K562 (cell line): ENCODE results near the gene RNU6-1. TPM values are rescaled to one million over a fixed set of nuclear protein-coding genes. Genes with fewer than 3 reads are reported as not detected.

Experiments used
- DPF2 ChIP-seq: fragments of 450-650 bp; IDR thresholded peaks from 2 replicates; pipeline ENCODE4 v1.6.1; 2016
- FOXK2 ChIP-seq, 2 experiments: fragments of 450-650 bp; IDR thresholded peaks in 1 of 2; conservative IDR thresholded peaks in 1 of 2; 2 replicates each; pipeline ENCODE4 v1.6.1; 2016; ENCODE audit warnings: low read depth in 2 of 2, mild to moderate bottlenecking in 1 of 2
- GABPA ChIP-seq: fragments of 200-800 bp; sonication (Bioruptor generic); conservative IDR thresholded peaks from 2 replicates; pipeline ENCODE4 v1.6.1; 2016; ENCODE audit warnings: low read depth, missing genetic modification characterization, missing compliant biosample characterization
- GABPB2 ChIP-seq: fragments of 250-450 bp; sonication (Bioruptor Pico); conservative IDR thresholded peaks from 2 replicates; pipeline ENCODE4 v1.5.1; 2021; ENCODE audit warnings: mild to moderate bottlenecking
- JUNB ChIP-seq: fragments of 450-650 bp; formaldehyde crosslinking; conservative IDR thresholded peaks from 2 replicates; pipeline ENCODE4 v1.4.0; 2020; ENCODE audit warnings: mild to moderate bottlenecking
- KDM1A ChIP-seq, 2 experiments: fragments of 450-650 bp; IDR thresholded peaks; 2 replicates each; pipeline ENCODE4 v1.6.1; 2016; ENCODE audit warnings: mild to moderate bottlenecking in 2 of 2
- PBX2 ChIP-seq, 2 experiments: IDR thresholded peaks in 1 of 2; conservative IDR thresholded peaks in 1 of 2; 2 replicates each; pipeline ENCODE4 v1.6.1; 2016; ENCODE audit warnings: low read depth in 2 of 2, mild to moderate bottlenecking in 1 of 2, missing compliant biosample characterization in 1 of 2, missing genetic modification characterization in 1 of 2, moderate library complexity in 1 of 2
- TARDBP ChIP-seq: fragments of 450-650 bp; IDR thresholded peaks from 2 replicates; pipeline ENCODE4 v1.6.1; 2016
- ZNF232 ChIP-seq: sonication (generic); formaldehyde crosslinking; IDR thresholded peaks from 2 replicates; pipeline ENCODE4 v1.8.0; 2022; ENCODE audit warnings: mild to moderate bottlenecking, missing genetic modification reagents
- ZNF384 ChIP-seq: IDR thresholded peaks from 2 replicates; pipeline ENCODE4 v1.6.1; 2012; ENCODE audit warnings: low read depth, low read length, improper control_type of control experiment
- ZNF766 ChIP-seq: fragments of 200-800 bp; sonication (Bioruptor generic); conservative IDR thresholded peaks from 2 replicates; pipeline ENCODE4 v1.6.1; 2016; ENCODE audit warnings: missing genetic modification characterization, missing compliant biosample characterization
- polyA plus RNA-seq, 8 experiments: library from polyadenylated mRNA; depleted of rRNA in 4 of 8; stranded (reverse) in 5 of 8; unstranded in 3 of 8; fragments of >200 nt; fragmentation: Nextera tagmentation in 2 of 8; fragmentation: Illumina TruSeq in 1 of 8; extraction: Ambion mirVana in 2 of 8; extraction: Trizol in 1 of 8; gene quantifications; 2 replicates each; pipeline versions ENCODE4 v1.2.1 to v1.2.3, GENCODE V29; 2011 to 2014; ENCODE audit warnings: inconsistent platforms in 1 of 8, missing spikeins in 1 of 8
- total RNA-seq, 7 experiments: library from RNA; depleted of rRNA in 6 of 7; stranded (reverse); fragments of >200 nt in 6 of 7; fragmentation: Illumina TruSeq in 2 of 7; extraction: Trizol in 2 of 7; gene quantifications; 2 replicates each; pipeline versions ENCODE4 v1.2.1 to v1.2.3, GENCODE V29; 2011 to 2021; ENCODE audit warnings: low replicate concordance in 1 of 7
- TF ChIP-seq, protein P1 (sequence below): fragments of 450-650 bp; IDR thresholded peaks from 2 replicates; pipeline ENCODE4 v1.6.1; 2018; ENCODE audit not compliant: partially characterized antibody
- TF ChIP-seq, protein P2 (sequence below): fragments of 450-650 bp; IDR thresholded peaks from 2 replicates; pipeline ENCODE4 v1.6.1; 2014; ENCODE audit warnings: low read depth, mild to moderate bottlenecking, moderate library complexity, borderline replicate concordance
- TF ChIP-seq, protein P3 (sequence below), 2 experiments: fragments of 450-650 bp; IDR thresholded peaks; 2 replicates each; pipeline ENCODE4 v1.6.1; 2018; ENCODE audit warnings: mild to moderate bottlenecking in 2 of 2, low read depth in 1 of 2; ENCODE audit not compliant: partially characterized antibody in 2 of 2

RNU6-1 gene
- total and polyA plus RNA-seq, 9 of the 15 experiments (the other 6 are each of a cell fraction or from before 2014, with no cell fraction given) = not detected

DNA sequence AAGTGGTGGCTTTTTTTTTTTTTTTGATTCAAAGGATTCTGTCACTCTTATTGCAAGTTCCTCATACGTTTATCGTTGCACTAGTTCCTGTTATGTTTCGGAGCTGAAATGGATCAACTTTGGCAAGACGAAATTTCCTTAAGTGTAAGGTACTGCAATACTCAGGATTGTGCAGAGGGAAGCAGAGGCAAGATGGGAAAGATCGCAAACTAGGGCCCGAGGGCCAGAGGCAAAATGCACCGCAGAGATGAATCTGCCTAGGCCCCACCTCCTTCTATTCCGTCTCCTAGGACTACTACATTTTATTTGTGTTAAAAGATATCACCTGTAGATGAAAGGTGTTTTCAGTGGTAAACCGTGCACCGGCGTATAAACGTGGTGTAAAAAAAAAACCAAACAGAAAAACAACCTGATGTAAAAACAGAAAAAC, 331 bp downstream of the RNU6-1 start (continued):
- TF ChIP-seq, protein P1, sequence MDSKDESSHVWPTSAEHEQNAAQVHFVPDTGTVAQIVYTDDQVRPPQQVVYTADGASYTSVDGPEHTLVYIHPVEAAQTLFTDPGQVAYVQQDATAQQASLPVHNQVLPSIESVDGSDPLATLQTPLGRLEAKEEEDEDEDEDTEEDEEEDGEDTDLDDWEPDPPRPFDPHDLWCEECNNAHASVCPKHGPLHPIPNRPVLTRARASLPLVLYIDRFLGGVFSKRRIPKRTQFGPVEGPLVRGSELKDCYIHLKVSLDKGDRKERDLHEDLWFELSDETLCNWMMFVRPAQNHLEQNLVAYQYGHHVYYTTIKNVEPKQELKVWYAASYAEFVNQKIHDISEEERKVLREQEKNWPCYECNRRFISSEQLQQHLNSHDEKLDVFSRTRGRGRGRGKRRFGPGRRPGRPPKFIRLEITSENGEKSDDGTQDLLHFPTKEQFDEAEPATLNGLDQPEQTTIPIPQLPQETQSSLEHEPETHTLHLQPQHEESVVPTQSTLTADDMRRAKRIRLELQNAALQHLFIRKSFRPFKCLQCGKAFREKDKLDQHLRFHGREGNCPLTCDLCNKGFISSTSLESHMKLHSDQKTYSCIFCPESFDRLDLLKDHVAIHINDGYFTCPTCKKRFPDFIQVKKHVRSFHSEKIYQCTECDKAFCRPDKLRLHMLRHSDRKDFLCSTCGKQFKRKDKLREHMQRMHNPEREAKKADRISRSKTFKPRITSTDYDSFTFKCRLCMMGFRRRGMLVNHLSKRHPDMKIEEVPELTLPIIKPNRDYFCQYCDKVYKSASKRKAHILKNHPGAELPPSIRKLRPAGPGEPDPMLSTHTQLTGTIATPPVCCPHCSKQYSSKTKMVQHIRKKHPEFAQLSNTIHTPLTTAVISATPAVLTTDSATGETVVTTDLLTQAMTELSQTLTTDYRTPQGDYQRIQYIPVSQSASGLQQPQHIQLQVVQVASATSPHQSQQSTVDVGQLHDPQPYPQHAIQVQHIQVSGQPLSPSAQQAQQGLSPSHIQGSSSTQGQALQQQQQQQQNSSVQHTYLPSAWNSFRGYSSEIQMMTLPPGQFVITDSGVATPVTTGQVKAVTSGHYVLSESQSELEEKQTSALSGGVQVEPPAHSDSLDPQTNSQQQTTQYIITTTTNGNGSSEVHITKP = peak; percentile 6
- TF ChIP-seq ZNF384 (peak; percentile 47; the same call in 1 of the 2 replicates), ZNF766 (CRISPR knock-in tag) (peak; percentile 20; the same call in 1 of the 2 replicates), ZNF232 (no peak), KDM1A (IDR thresholded peaks at IDR 0.05) (no peak), GABPB2 (CRISPR knock-in tag) (no peak), JUNB (no peak), DPF2 (peak; percentile 49), FOXK2 (conservative IDR thresholded peaks at IDR 0.05 in 1 of 2, IDR thresholded peaks at IDR 0.05 in 1 of 2; ENCODE audit: low read depth in 2 of 2) (no peak; a peak in 1 of 4 replicates), TARDBP (no peak), GABPA (tag) (no peak), PBX2 (CRISPR knock-in tag; IDR thresholded peaks at IDR 0.05; ENCODE audit: low read depth) (no peak), PBX2 (tag; conservative IDR thresholded peaks at IDR 0.05; ENCODE audit: low read depth) (peak; percentile 46; the same call in 1 of the 2 replicates)
- TF ChIP-seq, protein P2, sequence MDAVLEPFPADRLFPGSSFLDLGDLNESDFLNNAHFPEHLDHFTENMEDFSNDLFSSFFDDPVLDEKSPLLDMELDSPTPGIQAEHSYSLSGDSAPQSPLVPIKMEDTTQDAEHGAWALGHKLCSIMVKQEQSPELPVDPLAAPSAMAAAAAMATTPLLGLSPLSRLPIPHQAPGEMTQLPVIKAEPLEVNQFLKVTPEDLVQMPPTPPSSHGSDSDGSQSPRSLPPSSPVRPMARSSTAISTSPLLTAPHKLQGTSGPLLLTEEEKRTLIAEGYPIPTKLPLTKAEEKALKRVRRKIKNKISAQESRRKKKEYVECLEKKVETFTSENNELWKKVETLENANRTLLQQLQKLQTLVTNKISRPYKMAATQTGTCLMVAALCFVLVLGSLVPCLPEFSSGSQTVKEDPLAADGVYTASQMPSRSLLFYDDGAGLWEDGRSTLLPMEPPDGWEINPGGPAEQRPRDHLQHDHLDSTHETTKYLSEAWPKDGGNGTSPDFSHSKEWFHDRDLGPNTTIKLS = no peak
- TF ChIP-seq, protein P3, sequence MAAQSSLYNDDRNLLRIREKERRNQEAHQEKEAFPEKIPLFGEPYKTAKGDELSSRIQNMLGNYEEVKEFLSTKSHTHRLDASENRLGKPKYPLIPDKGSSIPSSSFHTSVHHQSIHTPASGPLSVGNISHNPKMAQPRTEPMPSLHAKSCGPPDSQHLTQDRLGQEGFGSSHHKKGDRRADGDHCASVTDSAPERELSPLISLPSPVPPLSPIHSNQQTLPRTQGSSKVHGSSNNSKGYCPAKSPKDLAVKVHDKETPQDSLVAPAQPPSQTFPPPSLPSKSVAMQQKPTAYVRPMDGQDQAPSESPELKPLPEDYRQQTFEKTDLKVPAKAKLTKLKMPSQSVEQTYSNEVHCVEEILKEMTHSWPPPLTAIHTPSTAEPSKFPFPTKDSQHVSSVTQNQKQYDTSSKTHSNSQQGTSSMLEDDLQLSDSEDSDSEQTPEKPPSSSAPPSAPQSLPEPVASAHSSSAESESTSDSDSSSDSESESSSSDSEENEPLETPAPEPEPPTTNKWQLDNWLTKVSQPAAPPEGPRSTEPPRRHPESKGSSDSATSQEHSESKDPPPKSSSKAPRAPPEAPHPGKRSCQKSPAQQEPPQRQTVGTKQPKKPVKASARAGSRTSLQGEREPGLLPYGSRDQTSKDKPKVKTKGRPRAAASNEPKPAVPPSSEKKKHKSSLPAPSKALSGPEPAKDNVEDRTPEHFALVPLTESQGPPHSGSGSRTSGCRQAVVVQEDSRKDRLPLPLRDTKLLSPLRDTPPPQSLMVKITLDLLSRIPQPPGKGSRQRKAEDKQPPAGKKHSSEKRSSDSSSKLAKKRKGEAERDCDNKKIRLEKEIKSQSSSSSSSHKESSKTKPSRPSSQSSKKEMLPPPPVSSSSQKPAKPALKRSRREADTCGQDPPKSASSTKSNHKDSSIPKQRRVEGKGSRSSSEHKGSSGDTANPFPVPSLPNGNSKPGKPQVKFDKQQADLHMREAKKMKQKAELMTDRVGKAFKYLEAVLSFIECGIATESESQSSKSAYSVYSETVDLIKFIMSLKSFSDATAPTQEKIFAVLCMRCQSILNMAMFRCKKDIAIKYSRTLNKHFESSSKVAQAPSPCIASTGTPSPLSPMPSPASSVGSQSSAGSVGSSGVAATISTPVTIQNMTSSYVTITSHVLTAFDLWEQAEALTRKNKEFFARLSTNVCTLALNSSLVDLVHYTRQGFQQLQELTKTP (IDR thresholded peaks at IDR 0.05; ENCODE audit: low read depth in 1 of 2, partially characterized antibody in 2 of 2) = peak in 1 of 2 experiments; percentile 45
